Measurements from ENCODE around the gene HMGXB4.
"Not testable (repeated sequence)": the region's sequence is repeated elsewhere in the genome, so short reads cannot be mapped to it uniquely, and the experiment has no call there.

The HMGXB4 gene

DNA sequence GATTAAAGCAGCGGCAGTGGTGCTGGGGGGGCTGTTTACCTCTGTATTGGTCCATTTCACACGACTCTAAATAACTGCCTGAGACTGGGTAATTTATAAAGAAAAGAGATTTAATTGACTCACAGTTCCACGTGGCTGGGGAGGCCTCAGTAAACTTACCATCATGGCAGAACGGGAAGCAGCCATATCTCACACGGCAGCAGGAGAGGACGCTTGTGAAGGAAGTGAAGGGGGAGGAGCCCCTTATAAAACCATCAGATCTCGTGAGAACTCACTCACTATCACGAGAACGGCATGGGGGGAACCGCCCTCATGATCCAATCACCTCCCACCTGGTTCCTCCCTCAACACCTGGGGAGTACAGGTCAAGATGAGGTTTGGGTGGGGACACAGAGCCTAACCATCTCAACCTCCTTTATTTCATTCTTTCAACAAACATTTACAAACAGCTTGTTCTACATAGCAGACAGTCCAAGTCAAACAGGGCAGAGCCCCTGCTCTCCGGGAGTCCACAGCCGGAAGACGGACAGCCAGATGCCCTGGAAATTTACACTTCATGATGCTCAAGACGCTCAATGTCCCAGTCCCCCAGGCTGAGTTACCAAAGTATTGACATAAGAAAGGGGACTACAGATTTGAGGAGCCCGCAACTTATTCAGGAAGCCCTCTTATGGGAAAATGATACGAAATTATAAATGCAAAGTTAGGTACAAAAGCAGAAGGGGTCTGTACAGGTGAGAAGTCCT is 26.3 kb upstream of the HMGXB4 start:
- Histone ChIP-seq H3K9me3 (ENCODE audit: control insufficient read depth, low read length) (no peaks in the 10 kb centered on the region), H3K79me2 (no peaks in the 10 kb centered on the region), H3K27ac (no peak overlapping the region), H3K27me3 (ENCODE audit: control insufficient read depth, insufficient read depth, low read length) (no peaks in the 10 kb centered on the region), H3K36me3 (ENCODE audit: control insufficient read depth, insufficient read depth, low read length) (no peaks in the 10 kb centered on the region), H3K4me3 (ENCODE audit: low read depth, low read length) (no peak overlapping the region), H3K4me2 (ENCODE audit: low read length) (no peak overlapping the region), H2AFZ (no peak overlapping the region), H3K4me1 (no peaks in the 10 kb centered on the region), H3K9ac (no peak overlapping the region)
- TF ChIP-seq, protein P1, sequence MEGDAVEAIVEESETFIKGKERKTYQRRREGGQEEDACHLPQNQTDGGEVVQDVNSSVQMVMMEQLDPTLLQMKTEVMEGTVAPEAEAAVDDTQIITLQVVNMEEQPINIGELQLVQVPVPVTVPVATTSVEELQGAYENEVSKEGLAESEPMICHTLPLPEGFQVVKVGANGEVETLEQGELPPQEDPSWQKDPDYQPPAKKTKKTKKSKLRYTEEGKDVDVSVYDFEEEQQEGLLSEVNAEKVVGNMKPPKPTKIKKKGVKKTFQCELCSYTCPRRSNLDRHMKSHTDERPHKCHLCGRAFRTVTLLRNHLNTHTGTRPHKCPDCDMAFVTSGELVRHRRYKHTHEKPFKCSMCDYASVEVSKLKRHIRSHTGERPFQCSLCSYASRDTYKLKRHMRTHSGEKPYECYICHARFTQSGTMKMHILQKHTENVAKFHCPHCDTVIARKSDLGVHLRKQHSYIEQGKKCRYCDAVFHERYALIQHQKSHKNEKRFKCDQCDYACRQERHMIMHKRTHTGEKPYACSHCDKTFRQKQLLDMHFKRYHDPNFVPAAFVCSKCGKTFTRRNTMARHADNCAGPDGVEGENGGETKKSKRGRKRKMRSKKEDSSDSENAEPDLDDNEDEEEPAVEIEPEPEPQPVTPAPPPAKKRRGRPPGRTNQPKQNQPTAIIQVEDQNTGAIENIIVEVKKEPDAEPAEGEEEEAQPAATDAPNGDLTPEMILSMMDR (IDR thresholded peaks at IDR 0.05), result no peak

DNA sequence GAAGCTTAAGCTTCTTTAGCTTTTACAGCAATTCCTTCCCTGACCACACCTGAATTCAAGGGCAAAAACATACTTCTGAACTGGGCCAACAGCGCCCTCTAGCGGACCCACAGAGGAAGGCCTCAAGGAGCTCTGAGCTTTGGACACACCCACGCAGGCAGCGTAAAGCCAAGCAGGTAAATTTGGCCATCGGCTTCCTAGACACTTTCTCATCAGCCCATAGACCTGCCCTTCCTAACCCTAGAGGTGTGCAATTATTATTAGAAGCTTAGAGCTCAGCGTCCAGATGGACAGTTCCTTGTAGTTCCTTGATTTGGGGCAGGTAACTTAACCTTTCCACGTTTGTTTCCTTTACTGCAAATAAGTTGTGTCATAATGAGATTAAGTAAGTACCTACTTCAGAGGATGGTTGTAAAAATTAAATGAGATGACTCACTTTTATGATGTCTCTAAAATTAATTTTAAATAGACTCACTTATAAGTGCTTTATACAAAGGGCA is 25.7 kb upstream of the HMGXB4 start:
- Histone ChIP-seq H3K27ac (no peak overlapping the region), H3K79me2 (no peaks in the 10 kb centered on the region), H3K9me3 (ENCODE audit: control insufficient read depth, low read length) (no peaks in the 10 kb centered on the region), H2AFZ (no peak overlapping the region), H3K27me3 (ENCODE audit: control insufficient read depth, insufficient read depth, low read length) (no peaks in the 10 kb centered on the region), H3K9ac (no peak overlapping the region), H3K4me3 (ENCODE audit: low read depth, low read length) (no peak overlapping the region), H3K36me3 (ENCODE audit: control insufficient read depth, insufficient read depth, low read length) (no peaks in the 10 kb centered on the region), H3K4me2 (ENCODE audit: low read length) (no peak overlapping the region), H3K4me1 (no peaks in the 10 kb centered on the region)
- TF ChIP-seq, protein P1 (IDR thresholded peaks at IDR 0.05), result peak; percentile 57

DNA sequence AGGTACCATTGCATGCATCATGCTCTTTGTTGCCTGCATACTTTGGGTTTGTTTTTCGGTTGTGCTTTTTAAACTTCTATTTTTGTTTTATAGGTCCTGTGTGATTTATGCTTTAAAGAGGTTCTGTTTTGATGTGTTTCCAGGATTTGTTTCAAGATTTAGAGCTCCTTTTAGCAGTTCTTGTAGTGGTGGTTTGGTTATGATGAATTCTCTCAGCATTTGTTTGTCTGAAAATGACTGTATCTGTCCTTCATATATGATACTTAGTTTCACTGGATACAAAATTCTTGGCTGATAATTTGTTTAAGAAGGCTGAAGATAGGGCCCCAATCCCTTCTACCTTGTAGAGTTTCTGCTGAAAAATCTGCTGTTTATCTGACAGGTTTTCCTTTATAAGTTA is 18.5 kb upstream of the HMGXB4 start:
- not testable (repeated sequence) for H2AFZ ChIP-seq; H3K79me2 ChIP-seq; H3K4me1 ChIP-seq; H3K36me3 ChIP-seq (ENCODE audit: control insufficient read depth, insufficient read depth, low read length); H3K9me3 ChIP-seq (ENCODE audit: control insufficient read depth, low read length); H3K4me2 ChIP-seq (ENCODE audit: low read length); H3K9ac ChIP-seq; H3K27ac ChIP-seq; H3K4me3 ChIP-seq (ENCODE audit: low read depth, low read length); H3K27me3 ChIP-seq (ENCODE audit: control insufficient read depth, insufficient read depth, low read length)

DNA sequence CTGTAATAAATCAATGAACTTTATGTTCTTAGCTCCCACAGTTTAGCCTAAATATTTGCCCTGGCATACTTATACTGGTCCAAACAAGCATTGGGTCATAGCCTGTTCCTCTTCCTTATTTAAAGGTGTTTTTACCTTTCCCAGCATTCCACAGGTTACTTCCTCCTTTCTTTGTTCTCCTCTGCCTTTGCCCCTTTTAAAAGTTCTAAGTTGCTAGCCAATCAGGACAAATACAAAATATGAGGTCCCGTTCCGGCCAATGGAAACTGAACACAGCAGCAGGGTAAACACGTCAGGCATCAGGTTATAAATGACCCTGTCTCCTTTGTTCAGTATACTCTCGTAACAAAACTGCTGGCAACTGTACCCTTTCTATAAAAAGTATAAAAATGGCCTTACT is 12.8 kb upstream of the HMGXB4 start:
- H3K79me2 ChIP-seq; H3K9ac ChIP-seq; H3K27ac ChIP-seq; H3K36me3 ChIP-seq (ENCODE audit: control insufficient read depth, insufficient read depth, low read length); H2AFZ ChIP-seq; H3K4me3 ChIP-seq (ENCODE audit: low read depth, low read length); H3K4me2 ChIP-seq (ENCODE audit: low read length); H3K9me3 ChIP-seq (ENCODE audit: control insufficient read depth, low read length); H3K4me1 ChIP-seq; H3K27me3 ChIP-seq (ENCODE audit: control insufficient read depth, insufficient read depth, low read length): not testable (repeated sequence)

DNA sequence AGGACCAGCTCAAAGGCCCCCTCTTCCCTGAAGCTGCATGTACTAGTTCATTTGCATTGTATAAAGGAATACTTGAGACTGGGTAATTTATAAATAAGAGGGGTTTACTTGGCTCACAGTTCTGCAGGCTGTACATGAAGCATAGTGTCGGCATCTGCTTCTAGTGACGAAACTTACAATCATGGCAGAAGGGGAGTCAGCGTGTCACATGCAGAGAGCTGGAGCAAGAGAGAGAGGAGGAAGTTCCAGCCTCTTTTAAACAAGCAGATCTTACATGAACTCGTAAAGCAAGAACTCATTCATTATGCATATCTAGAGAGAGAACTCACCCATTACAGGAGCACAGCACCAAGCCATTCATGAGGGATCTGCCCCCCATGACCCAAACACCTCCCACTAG is 7.1 kb upstream of the HMGXB4 start:
- Histone ChIP-seq H2AFZ (no peak overlapping the region), H3K36me3 (ENCODE audit: control insufficient read depth, insufficient read depth, low read length) (no peaks in the 10 kb centered on the region), H3K27ac (no peak overlapping the region), H3K4me3 (ENCODE audit: low read depth, low read length) (no peak overlapping the region), H3K4me2 (ENCODE audit: low read length) (no peak overlapping the region), H3K79me2 (no peaks in the 10 kb centered on the region), H3K4me1 (no peaks in the 10 kb centered on the region), H3K9ac (no peak overlapping the region), H3K9me3 (ENCODE audit: control insufficient read depth, low read length) (no peaks in the 10 kb centered on the region), H3K27me3 (ENCODE audit: control insufficient read depth, insufficient read depth, low read length) (no peaks in the 10 kb centered on the region)
- TF ChIP-seq, protein P1 (IDR thresholded peaks at IDR 0.05), result no peak

DNA sequence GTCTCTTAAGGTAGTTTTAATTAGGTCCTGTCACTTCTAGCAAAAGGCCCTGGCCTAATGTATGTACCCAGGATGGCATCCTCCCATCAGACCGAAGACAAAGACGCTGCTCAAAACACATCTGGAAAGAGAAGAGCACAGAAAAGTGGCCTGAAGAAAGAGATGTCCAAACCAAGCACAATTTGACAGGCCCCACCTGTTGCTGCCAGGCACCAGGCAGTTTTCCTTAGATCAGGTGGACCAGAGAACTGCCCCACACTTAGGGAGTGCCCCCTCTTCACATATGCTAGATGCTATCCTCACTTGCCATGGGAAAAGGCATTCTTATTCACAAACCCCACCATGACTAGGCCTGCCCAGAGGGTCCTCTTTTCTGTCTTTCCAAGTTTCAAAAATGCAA is 3.3 kb upstream of the HMGXB4 start:
- Histone ChIP-seq H3K4me3 (ENCODE audit: low read depth, low read length) (no peak overlapping the region), H2AFZ (no peak overlapping the region)
- TF ChIP-seq, protein P1 (IDR thresholded peaks at IDR 0.05), result no peak

More for the DNA sequence above, 3.3 kb upstream of the HMGXB4 start:
- Histone ChIP-seq H3K9ac (no peak overlapping the region), H3K4me1 (no peaks in the 10 kb centered on the region), H3K9me3 (ENCODE audit: control insufficient read depth, low read length) (no peaks in the 10 kb centered on the region), H3K36me3 (ENCODE audit: control insufficient read depth, insufficient read depth, low read length) (no peaks in the 10 kb centered on the region), H3K27ac (no peak overlapping the region), H3K27me3 (ENCODE audit: control insufficient read depth, insufficient read depth, low read length) (no peaks in the 10 kb centered on the region), H3K4me2 (ENCODE audit: low read length) (no peak overlapping the region), H3K79me2 (no peaks in the 10 kb centered on the region)

Measured in parathyroid adenoma (tissue), 2 donors.